Peyer's patch (tissue), 4 donors: Measurements from ENCODE around the gene KCNK4. TPM values are rescaled to one million over a fixed set of nuclear protein-coding genes. Genes with fewer than 3 reads are reported as not detected.
"Not testable (repeated sequence)": the region's sequence is repeated elsewhere in the genome, so short reads cannot be mapped to it uniquely, and the experiment has no call there.

Source experiments
- DNase-seq, 3 donors: peaks; one replicate each; pipeline ENCODE4 v3.0.0-alpha.2; 2017 to 2019
- H3K27ac ChIP-seq, 4 donors: fragments of 200-600 bp; sonication (generic); one replicate each; pipeline ENCODE4 v1.5.1; 2016 to 2019
- H3K27me3 ChIP-seq, 2 donors: fragments of 200-600 bp; sonication (generic); one replicate each; pipeline ENCODE4 v1.5.1; 2019
- H3K36me3 ChIP-seq, 3 donors: fragments of 200-600 bp; sonication (generic); one replicate each; pipeline ENCODE4 v1.5.1; 2016 to 2019
- H3K4me1 ChIP-seq, 4 donors: fragments of 200-600 bp; sonication (generic); one replicate each; pipeline ENCODE4 v1.5.1; 2016 to 2019
- H3K4me3 ChIP-seq, 4 donors: fragments of 200-600 bp; sonication (generic); 1 replicate in 3 of 4; 2 replicates in 1 of 4; pipeline ENCODE4 v1.5.1; 2016 to 2019; ENCODE audit warnings: mild to moderate bottlenecking in 1 of 4
- H3K9me3 ChIP-seq, 4 donors: fragments of 200-600 bp; sonication (generic); one replicate each; pipeline ENCODE4 v1.5.1; 2016 to 2019; ENCODE audit warnings: mild to moderate bottlenecking in 1 of 4
- CTCF ChIP-seq, 6 experiments: fragments of 450-650 bp in 4 of 6; fragments of 200-600 bp in 2 of 6; sonication (generic) in 1 of 6; IDR thresholded peaks; one replicate each; pipeline ENCODE4 v1.5.1; 2017 to 2019; ENCODE audit warnings: antibody characterized with exemption in 6 of 6, mild to moderate bottlenecking in 3 of 6, moderate library complexity in 1 of 6
- POLR2A ChIP-seq, 2 donors: fragments of 450-650 bp; IDR thresholded peaks; one replicate each; pipeline ENCODE4 v1.5.1; 2017; ENCODE audit warnings: antibody characterized with exemption in 2 of 2, mild to moderate bottlenecking in 2 of 2, moderate library complexity in 2 of 2
- total RNA-seq, 4 donors: library from RNA; depleted of rRNA; stranded (reverse); fragments of >200 nt; gene quantifications; one replicate each; pipeline ENCODE4 v1.1.0, GENCODE V29; 2016

Gene KCNK4
- total RNA-seq, 4 donors from 2014 or later = not detected

GRCh38 chr11:64245401-64245796, 45.7 kb upstream of the KCNK4 start:
- DNase-seq = peak; percentile 66 to 87 (median 82)
- H3K36me3 ChIP-seq = peaks cover 0 to 7% (median 0%) of the 10 kb centered on the region in 3 donors
- H3K27me3 ChIP-seq = no peaks in the 10 kb centered on the region
- peak overlapping the region; percentile 87 to 96 (median 90) for H3K27ac ChIP-seq
- no peak for TF ChIP-seq POLR2A (IDR thresholded peaks at IDR 0.05)
- TF ChIP-seq CTCF (IDR thresholded peaks at IDR 0.05) = no peak
- peak overlapping the region; percentile 48 to 82 (median 67) for H3K4me3 ChIP-seq
- H3K4me1 ChIP-seq = peaks cover 0 to 62% (median 19%) of the 10 kb centered on the region in 4 donors
- no peaks in the 10 kb centered on the region for H3K9me3 ChIP-seq

GRCh38 chr11:64245797-64246620, 45.1 kb upstream of the KCNK4 start:
- Histone ChIP-seq H3K4me1 (peaks cover 0 to 68% (median 20%) of the 10 kb centered on the region in 4 donors), H3K36me3 (peaks cover 0 to 7% (median 0%) of the 10 kb centered on the region in 3 donors), H3K27ac (peak overlapping the region; percentile 87 to 96 (median 90)), H3K9me3 (no peaks in the 10 kb centered on the region), H3K27me3 (no peaks in the 10 kb centered on the region), H3K4me3 (peak overlapping the region; percentile 48 to 82 (median 67))
- DNase-seq = peak; percentile 59 to 84 (median 84)
- no peak for TF ChIP-seq CTCF (IDR thresholded peaks at IDR 0.05)
- TF ChIP-seq POLR2A (IDR thresholded peaks at IDR 0.05) = peak; percentile 62 to 71

GRCh38 chr11:64246621-64246870, 44.6 kb upstream of the KCNK4 start:
- Histone ChIP-seq H3K27ac (peak overlapping the region; percentile 87 to 96 (median 90)), H3K4me3 (peak overlapping the region; percentile 48 to 82 (median 67))
- DNase-seq = not testable (repeated sequence)

GRCh38 chr11:64246871-64247728, 44.0 kb upstream of the KCNK4 start, which contains the start of gene PPP1R14B:
PPP1R14B (minus strand) TSS chr11:64246943; CDS start chr11:64246673, 270 bp downstream.
- DNase-seq = peak; percentile 85 to 95 (median 94)
- Histone ChIP-seq H3K4me3 (peak within 1 kb of the TSS; percentile 48 to 82 (median 67)), H3K27ac (peak within 1 kb of the TSS; percentile 87 to 96 (median 90)), H3K27me3 (no peaks in the 10 kb centered on the region), H3K9me3 (no peaks in the 10 kb centered on the region), H3K36me3 (peaks cover 0 to 7% (median 0%) of the 10 kb centered on the region in 3 donors), H3K4me1 (peaks cover 0 to 69% (median 21%) of the 10 kb centered on the region in 4 donors)
- TF ChIP-seq POLR2A (IDR thresholded peaks at IDR 0.05) (peak; percentile 22 to 48), CTCF (IDR thresholded peaks at IDR 0.05) (peak in 5 of 6 experiments; percentile 7 to 34 (median 28))

More at GRCh38 chr11:64246621-64246870, 44.6 kb upstream of the KCNK4 start:
- not testable (repeated sequence) for H3K27me3 ChIP-seq, H3K36me3 ChIP-seq, H3K9me3 ChIP-seq
- H3K4me1 ChIP-seq = peaks cover 0 to 69% (median 20%) of the 10 kb centered on the region in 4 donors

GRCh38 chr11:64247729-64248531, 43.2 kb upstream of the KCNK4 start:
- TF ChIP-seq CTCF (IDR thresholded peaks at IDR 0.05) = peak in 1 of 6 experiments; percentile 0
- no peak for TF ChIP-seq POLR2A (IDR thresholded peaks at IDR 0.05)
- no peak for DNase-seq
- peaks cover 0 to 7% (median 0%) of the 10 kb centered on the region in 3 donors for H3K36me3 ChIP-seq
- H3K27ac ChIP-seq = peak overlapping the region; percentile 75 to 96 (median 90)
- H3K4me3 ChIP-seq = peak overlapping the region; percentile 48 to 82 (median 67)
- no peaks in the 10 kb centered on the region for H3K9me3 ChIP-seq
- no peaks in the 10 kb centered on the region for H3K27me3 ChIP-seq
- peaks cover 0 to 64% (median 20%) of the 10 kb centered on the region in 4 donors for H3K4me1 ChIP-seq
